NCI-H510A treated with DMSO at 0.1 percent for 48 hours (cell line): ENCODE measurements around the gene GMNC.

Source experiments
- DNase-seq: peaks from one replicate; lab custom pipeline; 2025; lab: John Stamatoyannopoulos, UW

Gene GMNC

GRCh38 chr3:190849607-190850006, 12.9 kb downstream of the GMNC start:
- no peak for DNase-seq

GRCh38 chr3:190848870-190849269, 13.6 kb downstream of the GMNC start:
- DNase-seq: no peak

GRCh38 chr3:190847436-190847835, 15.1 kb downstream of the GMNC start:
- DNase-seq: no peak

- no peak for DNase-seq
These were observed 22.3 kb downstream of the GMNC start for GRCh38 chr3:190840146-190840545.

GRCh38 chr3:190831225-190831624, 31.3 kb downstream of the GMNC start:
- no peak for DNase-seq

- DNase-seq: no peak
These were observed 32.5 kb downstream of the GMNC start for GRCh38 chr3:190830031-190830430.

GRCh38 chr3:190826018-190826417, 36.5 kb downstream of the GMNC start:
- DNase-seq: no peak

- DNase-seq: no peak
These were observed 37.0 kb downstream of the GMNC start for GRCh38 chr3:190825386-190826016.

- peak; percentile 19 for DNase-seq
These were observed 50.6 kb downstream of the GMNC start for GRCh38 chr3:190811775-190812480.

- DNase-seq: no peak
These were observed 51.5 kb downstream of the GMNC start for GRCh38 chr3:190810957-190811356.

- DNase-seq: no peak
These were observed 53.1 kb downstream of the GMNC start for GRCh38 chr3:190809351-190809750.

- DNase-seq: peak; percentile 49
These were observed 54.6 kb downstream of the GMNC start for GRCh38 chr3:190807719-190808375.
